Panc1 (cell line): Measurements from ENCODE around the gene MS4A6E. TPM values are rescaled to one million over a fixed set of nuclear protein-coding genes. Genes with fewer than 3 reads are reported as not detected.

Experiments
- ATAC-seq: fragments of 200-7000 bp; cut with Tn5 transposase; 2 replicates; pipeline ENCODE4 v1.9.1; 2020; ENCODE audit warnings: mild to moderate bottlenecking, moderate library complexity
- BruUV-seq: library from RNA; stranded (reverse); fragments of 400-500 nt; replicated peaks from 2 replicates; lab custom pipeline; 2021; lab: Mats Ljungman, UMichigan
- CTCF ChIA-PET: fragments of 300-600 bp; sonication (Branson Sonifier 250); formaldehyde crosslinking; loops from one replicate; lab custom pipeline; 2022; ENCODE audit warnings: antibody characterized with exemption; lab: Charles Lee
- POLR2A ChIA-PET: fragments of 300-600 bp; sonication (Branson Sonifier 250); formaldehyde crosslinking; loops from one replicate; lab custom pipeline; 2022; ENCODE audit warnings: antibody characterized with exemption; lab: Charles Lee
- DNase-seq: peaks from one replicate; pipeline ENCODE4 v3.0.0-alpha.2; 2010; ENCODE audit warnings: low read depth, low spot score
- H3K27ac ChIP-seq: 2 replicates; pipeline ENCODE4 v1.5.1; 2011; ENCODE audit warnings: mild to moderate bottlenecking, low read length, inconsistent platforms
- H3K27me3 ChIP-seq: fragments of 200-500 bp; sonication (Bioruptor generic); 2 replicates; pipeline ENCODE4 v1.6.0; 2014; ENCODE audit warnings: low read length, inconsistent platforms; ENCODE audit not compliant: control insufficient read depth, insufficient read depth
- H3K36me3 ChIP-seq: fragments of 200-500 bp; sonication (Bioruptor generic); 2 replicates; pipeline ENCODE4 v1.5.1; 2014; ENCODE audit warnings: inconsistent platforms, mild to moderate bottlenecking, low read length, moderate library complexity; ENCODE audit not compliant: control insufficient read depth, insufficient read depth
- H3K4me1 ChIP-seq: 2 replicates; pipeline ENCODE4 v1.5.1; 2011; ENCODE audit warnings: inconsistent platforms, mild to moderate bottlenecking, low read length, moderate library complexity; ENCODE audit not compliant: control insufficient read depth, insufficient read depth
- H3K4me3 ChIP-seq, 2 experiments: 2 replicates each; pipeline ENCODE4 v1.5.1; 2011 to 2012; ENCODE audit warnings: low read depth in 2 of 2, low read length in 2 of 2, mild to moderate bottlenecking in 2 of 2, inconsistent platforms in 1 of 2, moderate library complexity in 1 of 2
- H3K9me3 ChIP-seq: fragments of 200-500 bp; sonication (Bioruptor generic); 2 replicates; pipeline ENCODE4 v1.5.1; 2014; ENCODE audit warnings: low read depth, mild to moderate bottlenecking, inconsistent platforms, low read length, moderate library complexity; ENCODE audit not compliant: control insufficient read depth, insufficient read depth
- CTCF ChIP-seq: fragments of 450-650 bp; IDR thresholded peaks from 2 replicates; pipeline ENCODE4 v1.5.1; 2017; ENCODE audit warnings: mild to moderate bottlenecking
- POLR2AphosphoS5 ChIP-seq: IDR thresholded peaks from 2 replicates; pipeline ENCODE4 v1.6.1; 2012; ENCODE audit warnings: mild to moderate bottlenecking, low read depth, low read length, moderate library complexity
- REST ChIP-seq, 2 experiments: IDR thresholded peaks; 2 replicates each; pipeline ENCODE4 v1.6.1; 2011 to 2012; ENCODE audit warnings: low read depth in 2 of 2, control low read depth in 1 of 2, low read length in 1 of 2, mild to moderate bottlenecking in 1 of 2, moderate library complexity in 1 of 2; ENCODE audit not compliant: insufficient read depth in 1 of 2
- SIN3A ChIP-seq: IDR thresholded peaks from 2 replicates; pipeline ENCODE4 v1.6.1; 2012; ENCODE audit warnings: low read depth, mild to moderate bottlenecking, low read length, moderate library complexity, borderline replicate concordance; ENCODE audit not compliant: insufficient read depth
- TCF7L2 ChIP-seq: IDR thresholded peaks from 2 replicates; pipeline ENCODE4 v1.6.1; 2011; ENCODE audit warnings: mild to moderate bottlenecking, low read depth, low read length, inconsistent platforms
- in situ Hi-C: cut with HindIII; loops from 2 replicates; pipeline ENCODE4 v1.10.0; 2016; ENCODE audit warnings: low sequenced_read_pairs, low pct_unique_long_range_greater_than_20kb
- intact Hi-C: fragments of 100-400 bp; cut with micrococcal nuclease; formaldehyde crosslinking; loops from one replicate; pipeline ENCODE4 v1.10.0; 2022; ENCODE audit not compliant: unreplicated experiment
- total RNA-seq: library from RNA; stranded (reverse); gene quantifications from one replicate; pipeline ENCODE4 v1.2.1, GENCODE V29; 2021; ENCODE audit not compliant: unreplicated experiment

MS4A6E gene
- total RNA-seq, 1 experiment from 2014 or later, result not detected

- Histone ChIP-seq H3K27me3 (no peaks in the 10 kb centered on the region), H3K4me1 (peaks cover 5% of the 10 kb centered on the region; the same call in 1 of the 2 replicates), H3K4me3 (no peak overlapping the region), H3K27ac (no peak overlapping the region), H3K36me3 (no peaks in the 10 kb centered on the region), H3K9me3 (no peaks in the 10 kb centered on the region)
- no peak for TF ChIP-seq TCF7L2
- TF ChIP-seq REST (IDR thresholded peaks at IDR 0.05; ENCODE audit: insufficient read depth in 1 of 2, low read depth in 2 of 2, low read length in 1 of 2), result no peak
- TF ChIP-seq SIN3A, result no peak
- TF ChIP-seq CTCF, result no peak
- no peak for TF ChIP-seq POLR2AphosphoS5
- CTCF ChIA-PET, result interaction anchor here (0.5 kb wide), 1 partner anchor 116 kb away, joined by 3 read pairs; no protein-coding TSS in a partner anchor
- POLR2A ChIA-PET, result no interaction called here
- intact Hi-C loops, result no loop called here
- ATAC-seq (no peak), DNase-seq (no peak)
- in situ Hi-C loops, result no loop called here
- BruUV-seq, result no TSS peak
These were observed 33.6 kb downstream of the MS4A6E start for GRCh38 chr11:60360621-60361020.

GRCh38 chr11:60362241-60362640 is 35.2 kb downstream of the MS4A6E start:
- Histone ChIP-seq H3K36me3 (no peaks in the 10 kb centered on the region), H3K4me3 (no peak overlapping the region), H3K9me3 (no peaks in the 10 kb centered on the region), H3K4me1 (peaks cover 5% of the 10 kb centered on the region; the same call in 1 of the 2 replicates), H3K27ac (no peak overlapping the region), H3K27me3 (no peaks in the 10 kb centered on the region)
- in situ Hi-C loops (no loop called here), intact Hi-C loops (no loop called here)
- no peak for TF ChIP-seq CTCF
- no peak for TF ChIP-seq POLR2AphosphoS5
- no peak for TF ChIP-seq SIN3A
- TF ChIP-seq REST (IDR thresholded peaks at IDR 0.05; ENCODE audit: insufficient read depth in 1 of 2, low read depth in 2 of 2, low read length in 1 of 2), result no peak
- no peak for TF ChIP-seq TCF7L2
- ChIA-PET CTCF (no interaction called here), POLR2A (no interaction called here)
- ATAC-seq (no peak), DNase-seq (no peak)
- no TSS peak for BruUV-seq
